Neuron (in vitro differentiated cells): ENCODE results near the gene DAAM2.

Source experiments
- H2AFZ ChIP-seq: one replicate; pipeline ENCODE4 v1.6.1; 2013; ENCODE audit warnings: low read depth, mild to moderate bottlenecking, inconsistent platforms, low read length, moderate library complexity
- H3K27me3 ChIP-seq: one replicate; pipeline ENCODE4 v1.6.1; 2013; ENCODE audit warnings: low read length; ENCODE audit not compliant: insufficient read depth
- H3K36me3 ChIP-seq: one replicate; pipeline ENCODE4 v1.6.1; 2013; ENCODE audit warnings: low read length; ENCODE audit not compliant: insufficient read depth
- H3K4me1 ChIP-seq: one replicate; pipeline ENCODE4 v1.6.1; 2013; ENCODE audit warnings: low read length; ENCODE audit not compliant: insufficient read depth
- H3K4me3 ChIP-seq: 2 replicates; pipeline ENCODE4 v1.5.1; 2013; ENCODE audit warnings: mild to moderate bottlenecking, low read length, moderate library complexity
- H3K9me3 ChIP-seq: one replicate; pipeline ENCODE4 v1.6.1; 2013; ENCODE audit warnings: low read length

DAAM2 gene

GRCh38 chr6:39876111-39876510, 83.9 kb downstream of the DAAM2 start:
- H3K4me3 ChIP-seq: no peak overlapping the region
- H3K9me3 ChIP-seq: no peaks in the 10 kb centered on the region
- no peaks in the 10 kb centered on the region for H3K36me3 ChIP-seq
- H3K27me3 ChIP-seq: no peaks in the 10 kb centered on the region
- H3K4me1 ChIP-seq: no peaks in the 10 kb centered on the region
- H2AFZ ChIP-seq: no peak overlapping the region

- Histone ChIP-seq H2AFZ (no peak overlapping the region), H3K36me3 (no peaks in the 10 kb centered on the region), H3K4me3 (no peak overlapping the region), H3K27me3 (no peaks in the 10 kb centered on the region), H3K4me1 (no peaks in the 10 kb centered on the region), H3K9me3 (no peaks in the 10 kb centered on the region)
Observed at GRCh38 chr6:39876826-39877225, 84.7 kb downstream of the DAAM2 start.

- H3K4me1 ChIP-seq: no peaks in the 10 kb centered on the region
- no peaks in the 10 kb centered on the region for H3K9me3 ChIP-seq
- H3K27me3 ChIP-seq: peaks cover 3% of the 10 kb centered on the region
- H3K4me3 ChIP-seq: no peak overlapping the region
- no peaks in the 10 kb centered on the region for H3K36me3 ChIP-seq
- H2AFZ ChIP-seq: no peak overlapping the region
Observed at GRCh38 chr6:39879535-39879934, 87.4 kb downstream of the DAAM2 start.

DNA sequence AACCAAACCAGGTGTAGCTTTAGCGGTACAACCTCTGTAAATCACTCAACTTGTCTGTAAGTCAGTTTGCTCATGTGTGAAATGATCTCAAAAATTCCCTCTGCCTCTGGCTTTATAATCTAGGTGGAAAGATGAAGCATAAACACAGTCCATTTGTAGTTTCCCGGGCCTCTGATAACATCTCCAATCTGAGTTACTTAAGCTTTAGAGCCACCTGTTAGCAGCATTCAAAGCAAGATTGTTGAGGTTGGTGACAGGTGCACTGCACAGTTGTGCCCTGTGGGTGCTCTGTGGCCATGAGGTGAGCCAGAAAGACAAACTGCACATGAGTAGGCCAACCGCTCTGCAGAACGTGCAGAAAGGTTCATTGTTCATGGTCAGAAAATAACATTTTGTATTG, 88.4 kb downstream of the DAAM2 start:
- Histone ChIP-seq H3K4me3 (no peak overlapping the region), H2AFZ (no peak overlapping the region), H3K36me3 (no peaks in the 10 kb centered on the region), H3K4me1 (no peaks in the 10 kb centered on the region), H3K27me3 (peaks cover 3% of the 10 kb centered on the region), H3K9me3 (no peaks in the 10 kb centered on the region)

DNA sequence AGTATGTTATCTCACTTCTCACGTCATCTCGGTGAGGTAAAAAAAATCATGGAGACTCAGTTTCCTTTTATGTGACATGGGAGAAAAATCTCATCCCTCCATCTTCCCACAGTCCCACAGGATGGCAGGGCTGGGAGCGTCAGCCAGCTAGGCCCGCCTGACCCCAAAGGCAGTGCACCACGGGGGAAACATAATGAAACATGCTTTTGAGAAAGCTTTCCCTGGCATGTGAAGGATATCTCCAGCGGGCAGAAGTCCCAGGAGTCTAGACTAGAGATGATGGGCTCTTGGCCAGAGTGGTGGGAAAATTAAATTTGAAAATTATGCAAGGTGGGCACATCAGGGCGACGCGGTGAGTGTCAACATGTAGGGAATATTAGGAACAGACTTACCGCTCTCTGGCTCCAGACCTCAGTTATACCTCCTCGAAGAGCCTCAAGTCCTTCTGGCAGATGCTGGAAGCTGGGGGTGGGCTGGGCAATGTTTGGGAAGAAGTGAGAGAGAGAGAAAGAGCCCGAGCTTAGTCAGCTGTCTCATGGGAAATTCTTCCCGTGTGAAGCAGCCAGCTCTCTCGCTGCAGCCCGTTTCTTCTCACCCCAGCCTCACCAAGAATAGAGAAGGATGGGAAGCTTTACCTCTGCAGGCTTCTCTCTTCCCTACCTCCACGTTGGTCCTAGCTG, 89.8 kb downstream of the DAAM2 start:
- Histone ChIP-seq H3K4me3 (no peak overlapping the region), H3K36me3 (no peaks in the 10 kb centered on the region), H2AFZ (no peak overlapping the region), H3K27me3 (peaks cover 3% of the 10 kb centered on the region), H3K9me3 (no peaks in the 10 kb centered on the region), H3K4me1 (no peaks in the 10 kb centered on the region)

DNA sequence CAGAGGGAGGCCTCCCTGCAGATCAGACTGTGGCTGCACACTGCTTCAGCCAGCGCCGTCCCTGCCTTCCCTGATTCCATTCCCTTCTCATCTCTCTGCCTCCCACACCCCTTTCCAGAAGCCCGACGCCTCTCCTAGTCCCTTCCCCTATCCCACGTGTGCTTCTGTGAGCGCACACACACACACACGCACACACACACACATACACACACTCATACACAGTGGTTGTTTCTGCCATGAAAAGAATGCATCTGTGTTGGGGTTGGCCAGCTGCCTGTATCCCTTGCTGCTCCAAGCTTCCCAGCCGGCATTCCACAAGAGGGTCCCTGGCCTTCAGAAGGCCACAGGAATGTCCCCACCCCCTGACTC, 90.3 kb downstream of the DAAM2 start:
- H3K4me1 ChIP-seq: no peaks in the 10 kb centered on the region
- peaks cover 3% of the 10 kb centered on the region for H3K27me3 ChIP-seq
- H2AFZ ChIP-seq: no peak overlapping the region
- no peaks in the 10 kb centered on the region for H3K9me3 ChIP-seq
- no peak overlapping the region for H3K4me3 ChIP-seq
- H3K36me3 ChIP-seq: no peaks in the 10 kb centered on the region

DNA sequence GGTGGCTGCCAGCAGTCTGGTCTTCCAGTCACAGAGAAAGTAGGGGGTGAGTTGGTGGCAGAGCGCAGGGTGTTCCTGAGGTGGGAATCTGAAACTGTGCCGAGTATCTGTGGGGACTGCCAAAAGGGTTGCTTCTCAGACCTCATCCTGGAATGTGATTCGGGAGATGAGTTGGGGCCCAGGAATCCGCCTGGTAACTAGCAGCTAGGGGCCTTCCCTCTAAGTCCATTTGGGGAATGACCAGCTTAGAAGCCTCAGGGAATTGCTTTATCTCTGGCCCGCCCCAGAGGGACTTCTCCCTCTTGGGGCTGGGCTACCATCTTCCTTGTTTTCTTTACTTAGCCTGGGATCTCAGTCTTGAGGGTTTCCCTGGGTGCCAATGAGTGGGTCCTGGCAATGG, 92.5 kb downstream of the DAAM2 start:
- Histone ChIP-seq H3K4me1 (no peaks in the 10 kb centered on the region), H3K9me3 (no peaks in the 10 kb centered on the region), H3K27me3 (peaks cover 5% of the 10 kb centered on the region), H2AFZ (no peak overlapping the region), H3K4me3 (no peak overlapping the region), H3K36me3 (no peaks in the 10 kb centered on the region)

- Histone ChIP-seq H3K4me3 (no peak overlapping the region), H3K36me3 (no peaks in the 10 kb centered on the region), H3K4me1 (no peaks in the 10 kb centered on the region), H3K9me3 (no peaks in the 10 kb centered on the region), H2AFZ (no peak overlapping the region), H3K27me3 (peaks cover 5% of the 10 kb centered on the region)
Observed at GRCh38 chr6:39885691-39886090, 93.5 kb downstream of the DAAM2 start.

DNA sequence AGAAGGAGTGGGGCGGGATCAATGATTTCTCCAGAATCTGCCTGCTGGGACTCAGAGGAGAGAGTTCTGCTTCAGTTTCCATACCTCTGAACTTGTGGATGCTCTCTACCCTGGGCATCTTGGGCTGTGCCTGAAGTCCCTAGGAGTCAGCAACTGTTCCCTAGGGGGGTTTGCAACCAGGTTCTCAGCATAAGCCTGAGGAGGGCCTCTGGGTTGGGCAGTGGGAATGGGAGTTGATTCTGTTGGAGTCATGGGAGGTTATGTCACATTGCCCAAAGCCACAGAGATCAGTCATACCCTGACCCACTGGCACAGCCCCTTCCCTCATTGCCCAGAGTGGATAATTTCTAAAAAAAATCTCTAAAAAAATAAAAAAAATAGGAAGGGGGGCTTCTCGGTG, 94.7 kb downstream of the DAAM2 start:
- Histone ChIP-seq H3K27me3 (peaks cover 5% of the 10 kb centered on the region), H3K4me3 (no peak overlapping the region), H2AFZ (no peak overlapping the region), H3K9me3 (no peaks in the 10 kb centered on the region), H3K36me3 (no peaks in the 10 kb centered on the region), H3K4me1 (no peaks in the 10 kb centered on the region)

DNA sequence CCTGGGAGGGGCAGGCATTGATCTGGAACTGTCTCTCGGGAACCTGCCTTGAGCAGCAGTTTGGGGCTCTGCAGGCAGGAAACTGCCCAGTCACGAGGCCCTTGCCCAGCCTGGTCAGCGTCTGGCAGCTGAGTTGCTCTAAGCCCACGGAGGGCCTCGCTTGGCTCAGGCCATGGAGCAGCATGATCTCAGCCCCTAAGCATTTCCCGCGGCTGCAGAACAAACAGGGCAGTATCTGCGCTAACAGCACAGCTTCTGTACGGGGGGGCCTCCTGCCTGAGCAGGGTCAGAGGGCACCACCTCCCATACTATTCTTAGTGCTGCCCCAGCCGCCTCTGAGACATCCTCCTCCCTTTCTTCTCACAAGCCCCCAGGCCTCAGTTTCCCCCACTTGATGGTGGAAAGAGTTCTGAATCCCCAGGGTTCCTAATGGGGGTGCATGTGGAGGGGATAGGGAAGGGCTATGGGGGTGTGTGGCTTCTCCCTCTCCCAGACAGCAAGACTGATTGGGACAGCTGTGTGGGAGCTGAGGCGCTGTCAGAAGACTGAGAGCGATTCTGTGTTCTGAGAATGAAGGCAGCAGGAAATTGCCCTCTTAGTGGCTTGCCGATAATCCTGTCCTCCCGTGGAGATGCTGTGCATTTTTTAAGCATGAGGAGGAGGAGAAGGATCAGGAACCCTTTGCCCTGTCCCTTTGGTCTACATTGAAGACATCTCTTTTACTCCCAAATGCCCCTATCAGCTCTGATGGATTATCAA, 95.7 kb downstream of the DAAM2 start:
- H3K4me3 ChIP-seq: no peak overlapping the region
- H3K4me1 ChIP-seq: no peaks in the 10 kb centered on the region
- no peaks in the 10 kb centered on the region for H3K36me3 ChIP-seq
- no peak overlapping the region for H2AFZ ChIP-seq
- no peaks in the 10 kb centered on the region for H3K9me3 ChIP-seq
- H3K27me3 ChIP-seq: peaks cover 5% of the 10 kb centered on the region

DNA sequence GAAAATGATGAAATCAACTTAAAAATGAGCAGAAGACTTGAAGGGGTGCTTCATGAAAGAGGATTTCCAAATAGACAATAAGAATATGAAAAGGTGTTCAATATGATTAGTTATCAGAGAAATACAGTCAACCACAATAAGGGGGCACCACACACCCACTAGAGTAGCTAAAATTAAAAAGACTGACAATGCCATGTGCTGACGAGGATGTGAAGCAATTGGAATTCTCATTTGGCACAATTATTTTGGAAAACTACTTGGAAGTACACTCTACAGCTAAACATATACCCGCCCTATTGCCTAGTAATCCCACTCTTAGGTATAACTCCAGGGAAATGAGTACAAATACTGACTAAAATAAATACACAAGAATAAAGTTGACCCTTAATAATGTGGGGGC, 97.1 kb downstream of the DAAM2 start:
- H3K4me1 ChIP-seq: no peaks in the 10 kb centered on the region
- H3K27me3 ChIP-seq: peaks cover 5% of the 10 kb centered on the region
- H3K4me3 ChIP-seq: no peak overlapping the region
- H3K9me3 ChIP-seq: no peaks in the 10 kb centered on the region
- no peak overlapping the region for H2AFZ ChIP-seq
- no peaks in the 10 kb centered on the region for H3K36me3 ChIP-seq

DNA sequence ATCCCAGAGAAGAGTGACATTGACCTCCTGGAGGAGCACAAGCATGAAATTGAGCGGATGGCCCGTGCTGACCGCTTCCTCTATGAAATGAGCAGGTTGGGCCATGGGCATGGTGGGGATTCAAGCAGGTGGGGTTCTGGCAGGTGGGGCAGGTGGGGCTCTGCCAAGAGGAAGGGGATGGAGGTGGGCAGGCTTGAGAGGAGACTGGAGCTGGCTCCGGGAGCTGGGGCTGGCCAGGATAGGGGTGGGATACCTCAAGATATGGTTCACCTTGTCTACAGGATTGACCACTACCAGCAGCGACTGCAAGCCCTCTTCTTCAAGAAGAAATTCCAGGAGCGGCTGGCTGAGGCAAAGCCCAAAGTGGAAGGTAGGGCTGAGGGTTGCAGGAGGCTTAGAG, 99.2 kb downstream of the DAAM2 start:
- Histone ChIP-seq H3K27me3 (peaks cover 2% of the 10 kb centered on the region), H3K36me3 (no peaks in the 10 kb centered on the region), H2AFZ (no peak overlapping the region), H3K4me3 (no peak overlapping the region), H3K9me3 (no peaks in the 10 kb centered on the region), H3K4me1 (no peaks in the 10 kb centered on the region)

DNA sequence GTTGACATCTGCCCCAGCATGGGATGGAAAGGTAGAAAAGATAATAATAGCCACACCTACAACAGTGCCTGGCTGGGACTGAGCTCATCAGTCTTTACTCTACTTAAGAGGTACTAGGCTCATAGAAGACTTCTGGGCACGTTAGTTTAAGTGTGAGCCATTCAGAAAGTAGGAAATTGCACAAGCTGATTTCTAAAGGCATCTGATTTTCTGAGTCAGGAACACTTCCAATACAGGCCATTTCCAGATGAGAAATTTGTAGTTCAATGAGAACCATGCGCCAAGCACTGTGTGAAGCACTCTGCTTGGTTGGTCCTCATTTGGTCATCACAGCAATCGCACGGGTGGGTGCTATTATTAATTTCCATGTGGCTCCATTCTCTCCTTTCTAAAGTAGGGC, 99.8 kb downstream of the DAAM2 start:
- Histone ChIP-seq H3K36me3 (no peaks in the 10 kb centered on the region), H3K4me1 (no peaks in the 10 kb centered on the region), H2AFZ (no peak overlapping the region), H3K4me3 (no peak overlapping the region), H3K27me3 (peaks cover 2% of the 10 kb centered on the region), H3K9me3 (no peaks in the 10 kb centered on the region)
